A549 (cell line): ENCODE data around the gene FXYD7. TPM values are rescaled to one million over a fixed set of nuclear protein-coding genes. Genes with fewer than 3 reads are reported as not detected.

Source experiments
- ATAC-seq, 2 experiments: fragments of 200-7000 bp in 1 of 2; fragments of >200 bp in 1 of 2; cut with Nextera tagmentation in 1 of 2; cut with Tn5 transposase in 1 of 2; 3 replicates each; pipeline versions ENCODE4 v1.8.0 to v1.9.1; 2018 to 2020; ENCODE audit warnings: mild to moderate bottlenecking in 1 of 2, moderate library complexity in 1 of 2
- CTCF ChIA-PET: fragments of 300-600 bp; sonication (Branson Sonifier 250); formaldehyde crosslinking; extraction: SDS; loops from one replicate; lab custom pipeline; 2021; ENCODE audit warnings: antibody characterized with exemption, inconsistent platforms; lab: Yijun Ruan, JAX
- POLR2A ChIA-PET: fragments of 350-600 bp; formaldehyde crosslinking; extraction: SDS; loops from one replicate; lab custom pipeline; 2021; ENCODE audit warnings: antibody characterized with exemption, inconsistent platforms; lab: Yijun Ruan, JAX
- DNase-seq, 2 experiments: peaks; one replicate each; pipeline versions ENCODE4 v3.0.0 to v3.0.0-alpha.2; 2011 to 2016; ENCODE audit warnings: low read depth in 1 of 2, low spot score in 1 of 2
- FAIRE-seq: peaks from 2 replicates; lab custom pipeline; 2011; peaks lifted over from hg19 to GRCh38; lab: Jason Lieb, UNC
- H3K27ac ChIP-seq, 2 experiments: fragments of >200 bp; sonication (Bioruptor Twin); formaldehyde crosslinking; 3 replicates each; pipeline ENCODE4 v1.5.1; 2016 to 2017
- H3K4me1 ChIP-seq: fragments of >200 bp; sonication (Bioruptor Twin); formaldehyde crosslinking; 3 replicates; pipeline ENCODE4 v1.6.1; 2016
- H3K4me2 ChIP-seq: fragments of >200 bp; sonication (Bioruptor Twin); formaldehyde crosslinking; 3 replicates; pipeline ENCODE4 v1.6.1; 2016
- H3K4me3 ChIP-seq: fragments of >200 bp; sonication (Bioruptor Twin); formaldehyde crosslinking; 3 replicates; pipeline ENCODE4 v1.5.1; 2016
- H3K9me3 ChIP-seq: fragments of >200 bp; sonication (Bioruptor Twin); formaldehyde crosslinking; 3 replicates; pipeline ENCODE4 v1.6.1; 2016
- ATOH8 ChIP-seq: fragments of 250-450 bp; sonication (Bioruptor Pico); IDR thresholded peaks from 2 replicates; pipeline ENCODE4 v1.5.0; 2020; ENCODE audit warnings: low read depth, mild to moderate bottlenecking, moderate library complexity
- CBX8 ChIP-seq: fragments of 200-600 bp; sonication (generic); IDR thresholded peaks from 2 replicates; pipeline ENCODE4 v1.6.1; 2016
- CEBPB ChIP-seq, 2 experiments: fragments of >200 bp in 1 of 2; sonication (Bioruptor Twin) in 1 of 2; formaldehyde crosslinking in 1 of 2; IDR thresholded peaks; 2 replicates each; pipeline ENCODE4 v1.6.1; 2012 to 2016
- CTCF ChIP-seq: fragments of >200 bp; sonication (Bioruptor Twin); formaldehyde crosslinking; IDR thresholded peaks from 3 replicates; pipeline ENCODE4 v1.5.1; 2016
- EHF ChIP-seq: fragments of 250-450 bp; sonication (Bioruptor Pico); IDR thresholded peaks from 2 replicates; pipeline ENCODE4 v1.5.0; 2020; ENCODE audit warnings: mild to moderate bottlenecking
- EHMT2 ChIP-seq: fragments of 200-600 bp; sonication (generic); IDR thresholded peaks from 2 replicates; pipeline ENCODE4 v1.6.1; 2016; ENCODE audit warnings: antibody characterized with exemption, low read depth, mild to moderate bottlenecking, moderate library complexity
- FOSL2 ChIP-seq, 2 experiments: fragments of 450-650 bp in 1 of 2; fragments of >200 bp in 1 of 2; sonication (Bioruptor Twin) in 1 of 2; formaldehyde crosslinking; IDR thresholded peaks; 2 replicates each; pipeline versions ENCODE4 v1.5.0 to v1.6.1; 2016 to 2020; ENCODE audit warnings: mild to moderate bottlenecking in 1 of 2, moderate library complexity in 1 of 2
- HEYL ChIP-seq: fragments of 250-450 bp; sonication (Bioruptor Pico); IDR thresholded peaks from 2 replicates; pipeline ENCODE4 v1.8.0; 2021; ENCODE audit warnings: mild to moderate bottlenecking, moderate library complexity
- HOXA7 ChIP-seq: fragments of 250-450 bp; sonication (Bioruptor Pico); IDR thresholded peaks from 2 replicates; pipeline ENCODE4 v1.5.0; 2020; ENCODE audit warnings: mild to moderate bottlenecking, moderate library complexity
- HOXB5 ChIP-seq: fragments of 250-450 bp; sonication (Bioruptor Pico); IDR thresholded peaks from 2 replicates; pipeline ENCODE4 v1.5.0; 2020; ENCODE audit warnings: mild to moderate bottlenecking, moderate library complexity
- JUN ChIP-seq, 2 experiments: fragments of >200 bp; sonication (Bioruptor Twin); formaldehyde crosslinking; IDR thresholded peaks; 2 replicates in 1 of 2; 3 replicates in 1 of 2; pipeline ENCODE4 v1.6.1; 2016 to 2017
- KDM1A ChIP-seq: fragments of 200-600 bp; sonication (generic); IDR thresholded peaks from 2 replicates; pipeline ENCODE4 v1.6.1; 2016; ENCODE audit warnings: low read depth, mild to moderate bottlenecking
- KDM5A ChIP-seq: fragments of 200-600 bp; sonication (generic); IDR thresholded peaks from 2 replicates; pipeline ENCODE4 v1.6.1; 2016; ENCODE audit warnings: antibody characterized with exemption, mild to moderate bottlenecking
- MAFK ChIP-seq: fragments of 450-650 bp; IDR thresholded peaks from 2 replicates; pipeline ENCODE4 v1.6.1; 2014; ENCODE audit not compliant: partially characterized antibody
- MAZ ChIP-seq: fragments of 150-350 bp; IDR thresholded peaks from 2 replicates; pipeline ENCODE4 v1.6.1; 2014; ENCODE audit warnings: antibody characterized with exemption, low read depth, low read length, borderline replicate concordance
- POLR2A ChIP-seq: IDR thresholded peaks from 2 replicates; pipeline ENCODE4 v1.6.1; 2012; ENCODE audit warnings: mild to moderate bottlenecking, low read length
- RAD21 ChIP-seq, 2 experiments: fragments of >200 bp in 1 of 2; sonication (Bioruptor Twin) in 1 of 2; formaldehyde crosslinking in 1 of 2; IDR thresholded peaks in 1 of 2; conservative IDR thresholded peaks in 1 of 2; 2 replicates in 1 of 2; 3 replicates in 1 of 2; pipeline ENCODE4 v1.6.1; 2012 to 2018; ENCODE audit warnings: inconsistent platforms in 1 of 2
- REST ChIP-seq: fragments of 200-600 bp; sonication (generic); IDR thresholded peaks from 2 replicates; pipeline ENCODE4 v1.6.1; 2016; ENCODE audit warnings: antibody characterized with exemption, mild to moderate bottlenecking, moderate library complexity
- RFX5 ChIP-seq: fragments of 450-650 bp; IDR thresholded peaks from 2 replicates; pipeline ENCODE4 v1.7.1; 2014; ENCODE audit warnings: antibody characterized with exemption, mild to moderate bottlenecking, moderate library complexity
- SMC3 ChIP-seq: fragments of >200 bp; sonication (Bioruptor Twin); formaldehyde crosslinking; IDR thresholded peaks from 3 replicates; pipeline ENCODE4 v1.6.1; 2018; ENCODE audit warnings: inconsistent platforms
- SREBF2 ChIP-seq: fragments of 450-650 bp; IDR thresholded peaks from 2 replicates; pipeline ENCODE4 v1.6.1; 2014; ENCODE audit warnings: mild to moderate bottlenecking, moderate library complexity
- TP53 ChIP-seq: fragments of 250-450 bp; sonication (Bioruptor Pico); IDR thresholded peaks from 2 replicates; pipeline ENCODE4 v1.5.0; 2021; ENCODE audit warnings: mild to moderate bottlenecking, moderate library complexity
- ZC3H11A ChIP-seq: fragments of 450-650 bp; IDR thresholded peaks from 2 replicates; pipeline ENCODE4 v1.6.1; 2014; ENCODE audit warnings: antibody characterized with exemption, mild to moderate bottlenecking
- WGBS: methylation state at CpG from one replicate; pipeline ENCODE4 v1.1.6; 2017; ENCODE audit errors: missing lambda C conversion rate; 5-methylcytosine and 5-hydroxymethylcytosine counted together
- polyA plus RNA-seq, 4 experiments: library from polyadenylated mRNA; depleted of rRNA in 3 of 4; stranded (reverse); fragments of >200 nt; fragmentation: RNase III in 1 of 4; extraction: RNeasy Plus Mini Kit Qiagen cat#74134 plus additional on column Dnase treatment in 1 of 4; gene quantifications; 2 replicates in 3 of 4; 3 replicates in 1 of 4; pipeline ENCODE4 v1.2.3, GENCODE V29; 2011 to 2017

Gene FXYD7
- polyA plus RNA-seq, 2 of the 4 experiments (the other 2 are of a cell fraction), result not detected

- WGBS, result 0% methylated on average over 7 of the region's 7 CpGs
- peaks cover 5% of the 10 kb centered on the region; the same call in 1 of the 3 replicates for H3K4me1 ChIP-seq
- FAIRE-seq, result peak; percentile 92
Measured at GRCh38 chr19:35135389-35135909, 7.6 kb upstream of the FXYD7 start.

More at GRCh38 chr19:35135389-35135909, 7.6 kb upstream of the FXYD7 start:
- ChIA-PET CTCF (interaction anchor here (0.6 to 11.0 kb wide), 65 partner anchors 11 to 496 kb away, joined by 3 to 148 read pairs (median 6); partner anchors contain the start of genes FXYD3, FXYD5, HAMP and ZNF30), POLR2A (interaction anchor here (0.8 kb wide), 1 partner anchor 129 kb away, joined by 3 read pairs; no protein-coding TSS in a partner anchor)
- ATAC-seq, result peak; percentile 64 to 91
- H3K4me2 ChIP-seq, result no peak overlapping the region
- H3K4me3 ChIP-seq, result no peak overlapping the region
- peak; percentile 81 to 99 for DNase-seq
- TF ChIP-seq CTCF (peak; percentile 95), SMC3 (peak; percentile 95), KDM1A (no peak), EHF (CRISPR knock-in tag) (no peak), POLR2A (no peak), KDM5A (no peak), EHMT2 (no peak; the same call in 1 of the 2 replicates), MAZ (0 out of 2 replicates have a peak, but pooled peaks have one; percentile 28), TP53 (CRISPR knock-in tag) (no peak), FOSL2 (IDR thresholded peaks at IDR 0.05) (no peak), FOSL2 (CRISPR knock-in tag; IDR thresholded peaks at IDR 0.05) (no peak), CEBPB (IDR thresholded peaks at IDR 0.05) (no peak), REST (peak; percentile 77), JUN (IDR thresholded peaks at IDR 0.05) (no peak), HOXA7 (no peak), HEYL (CRISPR knock-in tag) (no peak), ATOH8 (no peak), CBX8 (no peak), MAFK (no peak), HOXB5 (CRISPR knock-in tag) (no peak), RAD21 (conservative IDR thresholded peaks at IDR 0.05 in 1 of 2, IDR thresholded peaks at IDR 0.05 in 1 of 2) (peak; percentile 76 to 86), SREBF2 (no peak), ZC3H11A (no peak), RFX5 (no peak)
- H3K27ac ChIP-seq, result no peak overlapping the region
- no peaks in the 10 kb centered on the region for H3K9me3 ChIP-seq
